H9 (cell line): ENCODE data around the gene ARHGEF33. TPM values are rescaled to one million over a fixed set of nuclear protein-coding genes. Genes with fewer than 3 reads are reported as not detected.

ENCODE experiments used
- DNase-seq: peaks from one replicate; pipeline ENCODE4 v3.0.0-alpha.2; 2017
- H2AFZ ChIP-seq: one replicate; pipeline ENCODE4 v1.6.1; 2013; ENCODE audit warnings: mild to moderate bottlenecking, low read length, control low read depth, moderate library complexity
- H2AK5ac ChIP-seq: 2 replicates; pipeline ENCODE4 v1.6.1; 2013; ENCODE audit warnings: low read length, control low read depth, mixed read lengths; ENCODE audit not compliant: insufficient read length
- H2BK120ac ChIP-seq: one replicate; pipeline ENCODE4 v1.6.1; 2013; ENCODE audit warnings: low read depth, mild to moderate bottlenecking, low read length, control low read depth, inconsistent platforms; ENCODE audit not compliant: poor library complexity, severe bottlenecking
- H2BK12ac ChIP-seq: 2 replicates; pipeline ENCODE4 v1.6.1; 2013; ENCODE audit warnings: low read length, control low read depth, mixed read lengths, low read depth; ENCODE audit not compliant: insufficient read length
- H2BK15ac ChIP-seq: 2 replicates; pipeline ENCODE4 v1.6.1; 2013; ENCODE audit warnings: low read depth, low read length, control low read depth
- H2BK20ac ChIP-seq: one replicate; pipeline ENCODE4 v1.6.1; 2013; ENCODE audit warnings: low read depth, mild to moderate bottlenecking, low read length, control low read depth, inconsistent platforms; ENCODE audit not compliant: poor library complexity, severe bottlenecking
- H2BK5ac ChIP-seq: 2 replicates; pipeline ENCODE4 v1.6.1; 2013; ENCODE audit warnings: low read length, control low read depth, mixed read lengths; ENCODE audit not compliant: insufficient read length
- H3K14ac ChIP-seq: 2 replicates; pipeline ENCODE4 v1.6.1; 2013; ENCODE audit warnings: low read length, control low read depth; ENCODE audit not compliant: insufficient read depth
- H3K18ac ChIP-seq: 2 replicates; pipeline ENCODE4 v1.6.1; 2013; ENCODE audit warnings: low read depth, mild to moderate bottlenecking, mixed read lengths, low read length, control low read depth; ENCODE audit not compliant: insufficient read length
- H3K23ac ChIP-seq: 2 replicates; pipeline ENCODE4 v1.6.1; 2013; ENCODE audit warnings: low read length, control low read depth, mixed read lengths, low read depth; ENCODE audit not compliant: insufficient read length
- H3K23me2 ChIP-seq: 2 replicates; pipeline ENCODE4 v1.6.1; 2013; ENCODE audit warnings: low read depth, mild to moderate bottlenecking, mixed read lengths, low read length, control low read depth; ENCODE audit not compliant: insufficient read length, poor library complexity, severe bottlenecking
- H3K27ac ChIP-seq: 2 replicates; pipeline ENCODE4 v1.5.1; 2013; ENCODE audit warnings: low read length, control low read depth, mixed read lengths, low read depth; ENCODE audit not compliant: insufficient read length
- H3K27me3 ChIP-seq: 2 replicates; pipeline ENCODE4 v1.6.1; 2013; ENCODE audit warnings: low read length, control low read depth, inconsistent platforms; ENCODE audit not compliant: insufficient read depth
- H3K4ac ChIP-seq: 2 replicates; pipeline ENCODE4 v1.6.1; 2013; ENCODE audit warnings: low read depth, mild to moderate bottlenecking, control low read depth, inconsistent platforms, low read length, moderate library complexity
- H3K4me1 ChIP-seq: 2 replicates; pipeline ENCODE4 v1.6.1; 2013; ENCODE audit warnings: low read length, control low read depth, inconsistent platforms; ENCODE audit not compliant: insufficient read depth
- H3K4me2 ChIP-seq: 2 replicates; pipeline ENCODE4 v1.6.1; 2013; ENCODE audit warnings: low read length, control low read depth, mixed read lengths; ENCODE audit not compliant: insufficient read length, insufficient read depth
- H3K56ac ChIP-seq: 2 replicates; pipeline ENCODE4 v1.6.1; 2013; ENCODE audit warnings: low read depth, mild to moderate bottlenecking, mixed read lengths, low read length, control low read depth; ENCODE audit not compliant: insufficient read length
- H3K79me1 ChIP-seq: 2 replicates; pipeline ENCODE4 v1.6.1; 2013; ENCODE audit warnings: low read depth, mild to moderate bottlenecking, moderate library complexity, low read length, control low read depth, inconsistent platforms; ENCODE audit not compliant: insufficient read depth, poor library complexity, severe bottlenecking
- H3K79me2 ChIP-seq: 2 replicates; pipeline ENCODE4 v1.6.1; 2013; ENCODE audit warnings: low read length, control low read depth, inconsistent platforms; ENCODE audit not compliant: insufficient read depth
- H3K9ac ChIP-seq: 2 replicates; pipeline ENCODE4 v1.6.1; 2013; ENCODE audit warnings: low read length, control low read depth, mixed read lengths; ENCODE audit not compliant: insufficient read length; ENCODE audit errors: extremely low read depth
- H3K9me3 ChIP-seq: one replicate; pipeline ENCODE4 v1.6.1; 2013; ENCODE audit warnings: low read depth, low read length, inconsistent platforms; ENCODE audit not compliant: control insufficient read depth
- H3T11ph ChIP-seq: one replicate; pipeline ENCODE4 v1.6.1; 2013; ENCODE audit warnings: mild to moderate bottlenecking, low read length, control low read depth, inconsistent platforms
- H4K20me1 ChIP-seq: one replicate; pipeline ENCODE4 v1.6.1; 2013; ENCODE audit not compliant: control insufficient read depth, insufficient read length, insufficient read depth
- H4K5ac ChIP-seq: 2 replicates; pipeline ENCODE4 v1.6.1; 2013; ENCODE audit warnings: low read depth, mild to moderate bottlenecking, mixed read lengths, low read length, control low read depth; ENCODE audit not compliant: insufficient read length
- H4K8ac ChIP-seq: replicated peaks from 2 replicates; pipeline ENCODE4 v1.6.1; 2013; ENCODE audit warnings: low read length, control low read depth, mixed read lengths, low read depth; ENCODE audit not compliant: insufficient read length
- H4K91ac ChIP-seq: 2 replicates; pipeline ENCODE4 v1.6.1; 2013; ENCODE audit warnings: low read depth, mild to moderate bottlenecking, moderate library complexity, mixed read lengths, low read length, control low read depth; ENCODE audit not compliant: insufficient read length
- H3K27ac Mint-ChIP-seq, 3 experiments: 2 replicates in 2 of 3; 3 replicates in 1 of 3; pipeline ENCODE4 v1.8.0; 2020 to 2021; ENCODE audit warnings: mixed read lengths in 3 of 3, mild to moderate bottlenecking in 1 of 3, moderate library complexity in 1 of 3
- H3K27me3 Mint-ChIP-seq: 2 replicates; pipeline ENCODE4 v1.8.0; 2021; ENCODE audit warnings: low read depth, mild to moderate bottlenecking, moderate library complexity, mixed read lengths
- H3K36me3 Mint-ChIP-seq, 3 experiments: 2 replicates in 2 of 3; 3 replicates in 1 of 3; pipeline ENCODE4 v1.8.0; 2020 to 2021; ENCODE audit warnings: low read depth in 3 of 3, mixed read lengths in 3 of 3; ENCODE audit not compliant: insufficient read depth in 1 of 3
- H3K4me1 Mint-ChIP-seq, 2 experiments: 2 replicates each; pipeline ENCODE4 v1.8.0; 2020; ENCODE audit warnings: mixed read lengths in 2 of 2
- H3K4me3 Mint-ChIP-seq, 2 experiments: 2 replicates in 1 of 2; 3 replicates in 1 of 2; pipeline ENCODE4 v1.8.0; 2020 to 2021; ENCODE audit warnings: mild to moderate bottlenecking in 2 of 2, mixed read lengths in 2 of 2, moderate library complexity in 1 of 2
- H3K9me3 Mint-ChIP-seq, 2 experiments: 2 replicates in 1 of 2; 3 replicates in 1 of 2; pipeline ENCODE4 v1.8.0; 2020; ENCODE audit warnings: mild to moderate bottlenecking in 2 of 2, mixed read lengths in 2 of 2, moderate library complexity in 1 of 2
- total RNA-seq: library from RNA; stranded (reverse); gene quantifications from 2 replicates; pipeline ENCODE4 v1.2.1, GENCODE V29; 2021
- TF ChIP-seq, protein P1 (sequence below): fragments of 200-600 bp; sonication (generic); conservative IDR thresholded peaks from 3 replicates; pipeline ENCODE4 v1.8.0; 2021; ENCODE audit warnings: antibody characterized with exemption, mild to moderate bottlenecking

ARHGEF33 gene
- total RNA-seq, 1 experiment from 2014 or later = 0.92 TPM

- Histone ChIP-seq H3K18ac (no peak overlapping the region), H3K14ac (no peak overlapping the region), H3K4me2 (no peak overlapping the region), H2BK15ac (no peak overlapping the region), H3K9me3 (no peaks in the 10 kb centered on the region), H3K4me1 (peaks cover 2% of the 10 kb centered on the region; the same call in 1 of the 2 replicates), H3K23me2 (no peaks in the 10 kb centered on the region), H2BK5ac (no peak overlapping the region), H2AFZ (no peak overlapping the region), H2BK120ac (no peak overlapping the region), H3K9ac (no peak overlapping the region), H2BK12ac (no peak overlapping the region), H2AK5ac (no peak overlapping the region), H3K4ac (no peak overlapping the region), H3T11ph (no peak overlapping the region), H4K5ac (no peak overlapping the region), H4K91ac (no peak overlapping the region), H3K79me2 (no peaks in the 10 kb centered on the region), H3K27me3 (no peaks in the 10 kb centered on the region), H3K79me1 (no peaks in the 10 kb centered on the region), H4K8ac (no peak overlapping the region), H3K23ac (no peak overlapping the region), H3K27ac (no peak overlapping the region), H4K20me1 (no peaks in the 10 kb centered on the region), H3K56ac (no peak overlapping the region), H2BK20ac (no peak overlapping the region)
- H3K36me3 Mint-ChIP-seq = no peaks in the 10 kb centered on the region
- H3K4me1 Mint-ChIP-seq = peaks cover 2 to 4% of the 10 kb centered on the region in 2 experiments; a peak in 3 of 4 replicates
- H3K9me3 Mint-ChIP-seq = no peaks in the 10 kb centered on the region
- TF ChIP-seq, protein P1, sequence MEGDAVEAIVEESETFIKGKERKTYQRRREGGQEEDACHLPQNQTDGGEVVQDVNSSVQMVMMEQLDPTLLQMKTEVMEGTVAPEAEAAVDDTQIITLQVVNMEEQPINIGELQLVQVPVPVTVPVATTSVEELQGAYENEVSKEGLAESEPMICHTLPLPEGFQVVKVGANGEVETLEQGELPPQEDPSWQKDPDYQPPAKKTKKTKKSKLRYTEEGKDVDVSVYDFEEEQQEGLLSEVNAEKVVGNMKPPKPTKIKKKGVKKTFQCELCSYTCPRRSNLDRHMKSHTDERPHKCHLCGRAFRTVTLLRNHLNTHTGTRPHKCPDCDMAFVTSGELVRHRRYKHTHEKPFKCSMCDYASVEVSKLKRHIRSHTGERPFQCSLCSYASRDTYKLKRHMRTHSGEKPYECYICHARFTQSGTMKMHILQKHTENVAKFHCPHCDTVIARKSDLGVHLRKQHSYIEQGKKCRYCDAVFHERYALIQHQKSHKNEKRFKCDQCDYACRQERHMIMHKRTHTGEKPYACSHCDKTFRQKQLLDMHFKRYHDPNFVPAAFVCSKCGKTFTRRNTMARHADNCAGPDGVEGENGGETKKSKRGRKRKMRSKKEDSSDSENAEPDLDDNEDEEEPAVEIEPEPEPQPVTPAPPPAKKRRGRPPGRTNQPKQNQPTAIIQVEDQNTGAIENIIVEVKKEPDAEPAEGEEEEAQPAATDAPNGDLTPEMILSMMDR = no peak
- no peak for DNase-seq
- H3K27ac Mint-ChIP-seq = no peak overlapping the region
- no peak overlapping the region for H3K4me3 Mint-ChIP-seq
- no peaks in the 10 kb centered on the region for H3K27me3 Mint-ChIP-seq
These were observed 83.6 kb downstream of the ARHGEF33 start for GRCh38 chr2:38973266-38973665.
